ENCODE results near the gene FAM210B. TPM values are rescaled to one million over a fixed set of nuclear protein-coding genes. Genes with fewer than 3 reads are reported as not detected.
A peak's percentile ranks its signal among the peaks of the same experiment; 100 is the strongest.

Gene FAM210B
- total and polyA plus RNA-seq, 9 of the 15 experiments (the other 6 are each of a cell fraction or from before 2014, with no cell fraction given) = 12.1 to 87.3 (median 47.6) TPM

DNA sequence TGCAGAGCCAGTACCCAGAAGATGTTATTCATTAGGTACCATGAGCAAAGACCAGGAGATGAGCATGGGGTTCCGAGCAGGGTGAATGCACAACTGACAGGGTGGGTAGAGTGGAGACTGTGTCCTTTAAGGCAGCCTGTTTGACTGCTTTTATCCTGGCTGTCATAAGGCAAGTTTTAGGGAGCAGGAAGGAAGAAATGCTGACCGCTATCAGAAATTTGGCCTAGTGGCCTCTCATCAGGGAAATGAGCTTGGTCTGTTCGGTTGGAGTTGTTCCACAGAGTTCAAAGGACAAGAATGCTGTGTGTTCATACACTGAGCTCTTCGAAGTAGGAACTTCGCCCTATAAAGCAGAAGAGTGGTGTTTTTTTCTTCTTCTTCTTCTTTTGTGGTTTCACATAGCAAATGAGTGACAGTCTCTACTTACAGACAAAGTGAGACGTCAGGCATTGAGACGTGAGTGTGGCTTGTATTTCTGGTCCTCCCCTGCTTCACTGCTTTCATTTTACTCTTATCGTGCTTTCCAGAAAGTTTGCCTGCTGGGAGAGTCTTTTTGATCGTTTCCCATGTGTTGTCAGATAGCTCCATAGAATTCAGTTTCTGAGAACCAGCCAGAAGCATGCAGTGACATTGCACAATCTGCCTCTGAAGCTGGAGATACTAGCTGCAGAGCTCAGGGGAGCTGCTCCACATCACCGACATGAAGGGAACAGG lies 53.1 kb downstream of the FAM210B start, which contains the start of gene CASS4 (continued):
- TF ChIP-seq, protein P1, sequence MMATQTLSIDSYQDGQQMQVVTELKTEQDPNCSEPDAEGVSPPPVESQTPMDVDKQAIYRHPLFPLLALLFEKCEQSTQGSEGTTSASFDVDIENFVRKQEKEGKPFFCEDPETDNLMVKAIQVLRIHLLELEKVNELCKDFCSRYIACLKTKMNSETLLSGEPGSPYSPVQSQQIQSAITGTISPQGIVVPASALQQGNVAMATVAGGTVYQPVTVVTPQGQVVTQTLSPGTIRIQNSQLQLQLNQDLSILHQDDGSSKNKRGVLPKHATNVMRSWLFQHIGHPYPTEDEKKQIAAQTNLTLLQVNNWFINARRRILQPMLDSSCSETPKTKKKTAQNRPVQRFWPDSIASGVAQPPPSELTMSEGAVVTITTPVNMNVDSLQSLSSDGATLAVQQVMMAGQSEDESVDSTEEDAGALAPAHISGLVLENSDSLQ (IDR thresholded peaks at IDR 0.05) = peak; percentile 98
- TF ChIP-seq ZNF239 (CRISPR knock-in tag; IDR thresholded peaks at IDR 0.05) (no peak), ZNF316 (IDR thresholded peaks at IDR 0.05) (peak; percentile 94), POLR2AphosphoS2 (IDR thresholded peaks at IDR 0.05; ENCODE audit: low read length) (no peak), STAT5B (CRISPR knock-in tag; IDR thresholded peaks at IDR 0.05) (no peak), GTF2E2 (tag; IDR thresholded peaks at IDR 0.05) (peak; percentile 92), ARID1B (IDR thresholded peaks at IDR 0.05) (peak; percentile 99), ZNF311 (CRISPR knock-in tag; IDR thresholded peaks at IDR 0.05) (no peak), HDAC3 (IDR thresholded peaks at IDR 0.05; ENCODE audit: borderline replicate concordance, partially characterized antibody) (peak; percentile 98), ZFPM2 (CRISPR knock-in tag; IDR thresholded peaks at IDR 0.05) (no peak), HIVEP1 (CRISPR knock-in tag; IDR thresholded peaks at IDR 0.05) (0 out of 2 replicates have a peak, but pooled peaks have one; percentile 38), ZNF609 (CRISPR knock-in tag; IDR thresholded peaks at IDR 0.05; ENCODE audit: borderline replicate concordance) (peak; percentile 98), EP300 (IDR thresholded peaks at IDR 0.05; ENCODE audit: low read length) (peak; percentile 99), ZFP1 (CRISPR knock-in tag; IDR thresholded peaks at IDR 0.05) (no peak), CHCHD3 (CRISPR knock-in tag; IDR thresholded peaks at IDR 0.05) (no peak), ADNP (tag; IDR thresholded peaks at IDR 0.05) (no peak), AFF4 (CRISPR knock-in tag; IDR thresholded peaks at IDR 0.05) (peak; percentile 24; the same call in 1 of the 2 replicates), SMAD4 (CRISPR knock-in tag; conservative IDR thresholded peaks at IDR 0.05) (peak; percentile 95), MAFG (tag; conservative IDR thresholded peaks at IDR 0.05) (peak; percentile 94), PHB (CRISPR knock-in tag; IDR thresholded peaks at IDR 0.05) (no peak), RCOR1 (IDR thresholded peaks at IDR 0.05; ENCODE audit: borderline replicate concordance in 1 of 2, low read depth in 2 of 2, low read length in 2 of 2) (peak; percentile 86 to 96; a peak in 3 of 4 replicates)
